GM21360 (cell line): ENCODE data around the gene POLD2.
A peak's percentile ranks its signal among the peaks of the same experiment; 100 is the strongest.

Experiments used
- ATAC-seq: cut with Tn5 transposase; IDR thresholded peaks from one replicate; pipeline ENCODE4 v1.9.1; 2021; ENCODE audit warnings: mild to moderate bottlenecking, moderate library complexity; ENCODE audit not compliant: unreplicated experiment

The POLD2 gene

DNA sequence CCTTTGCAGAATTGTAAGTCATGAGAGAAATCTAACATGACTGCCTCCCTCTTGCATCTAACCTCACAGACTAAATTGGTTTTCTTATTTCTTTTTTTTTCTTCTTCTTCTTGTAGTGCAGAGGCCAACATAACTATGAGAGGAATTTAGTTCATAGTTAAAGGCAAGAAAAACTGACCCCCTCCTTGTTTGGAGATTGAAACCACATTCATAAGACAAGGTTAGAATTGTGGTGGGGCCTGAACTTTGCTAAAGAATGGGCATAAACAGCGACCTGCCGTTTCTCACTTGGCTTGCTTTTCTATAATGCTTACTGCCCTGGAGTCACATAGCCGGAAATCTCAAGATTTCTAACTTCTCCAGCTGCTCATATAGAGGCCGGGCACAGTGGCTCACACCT is 38.6 kb downstream of the POLD2 start:
- ATAC-seq = no peak

DNA sequence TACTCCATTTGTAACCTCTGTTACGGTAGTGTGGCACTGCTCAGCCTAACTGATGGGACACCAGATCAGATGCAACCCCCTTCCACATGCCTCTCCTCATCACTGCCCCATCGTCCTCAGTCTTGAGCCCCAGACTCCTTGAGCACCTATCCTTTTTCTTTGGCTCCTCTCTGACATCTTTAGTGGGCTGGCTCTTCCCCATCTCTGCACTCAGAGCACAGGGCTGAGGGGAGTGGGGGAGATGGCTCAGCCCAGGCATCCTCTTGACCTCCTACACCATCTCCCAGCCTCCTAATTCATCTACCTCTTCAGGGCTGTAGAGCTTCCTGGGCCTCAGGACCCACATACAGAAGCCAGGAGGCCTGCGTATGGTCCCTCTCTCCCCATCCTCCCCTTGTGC is 39.6 kb downstream of the POLD2 start:
- ATAC-seq = no peak

DNA sequence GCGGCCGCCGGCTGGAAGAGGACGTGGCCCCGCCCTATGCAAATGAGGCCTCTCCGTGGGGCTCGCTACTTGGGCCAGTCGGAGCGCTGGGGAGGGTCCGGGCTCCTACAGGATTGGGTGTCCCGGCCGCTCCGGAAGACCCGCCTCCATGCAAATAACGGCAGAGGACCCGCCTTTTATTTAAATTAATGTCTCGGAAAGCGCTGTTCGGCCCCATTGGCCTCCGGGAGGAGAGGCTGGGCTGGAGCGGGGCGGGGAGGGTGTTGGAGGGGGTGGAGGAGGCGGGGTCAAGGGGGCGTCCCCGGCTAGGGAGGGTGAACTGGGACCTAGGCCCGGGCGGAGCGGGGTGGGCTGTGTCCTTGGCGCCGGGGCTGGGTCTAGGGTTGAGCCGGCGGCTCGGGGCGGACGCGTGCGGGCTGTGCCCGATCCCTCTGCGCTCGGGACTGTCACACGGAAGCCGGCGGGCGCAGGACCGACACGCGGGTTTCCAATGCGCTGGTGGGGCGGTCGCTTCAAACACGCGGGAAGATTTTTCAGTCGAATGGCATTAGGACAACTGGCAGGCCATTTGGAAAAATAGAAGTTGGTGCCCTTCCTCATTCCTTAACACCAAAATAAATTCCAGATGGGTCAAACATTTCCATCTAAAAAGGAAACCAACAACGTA is 40.7 kb downstream of the POLD2 start:
- peak; percentile 87 for ATAC-seq

DNA sequence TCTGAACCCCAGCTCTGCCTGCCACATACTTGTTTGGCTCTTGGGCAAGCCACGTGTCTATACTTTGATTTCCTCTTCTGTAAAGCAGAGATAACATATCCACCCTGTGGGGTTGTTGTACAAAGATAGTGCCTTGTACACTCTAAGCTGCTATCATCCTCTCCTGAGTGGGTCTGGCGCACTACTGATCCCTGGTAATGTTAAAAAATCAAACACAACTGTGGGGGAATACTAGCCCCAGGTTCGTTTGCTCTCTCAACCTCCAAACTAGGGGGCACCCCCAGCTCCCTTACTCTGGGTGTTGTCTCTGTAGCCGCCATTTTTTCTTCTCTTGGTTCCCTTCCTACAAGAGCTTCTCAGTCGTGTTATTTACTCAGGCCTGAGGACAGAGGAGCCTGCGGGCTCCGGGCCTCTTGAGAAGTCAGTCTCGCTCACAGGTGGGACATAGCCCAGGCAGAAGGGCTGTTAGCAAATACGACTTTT is 42.0 kb downstream of the POLD2 start:
- no peak for ATAC-seq

DNA sequence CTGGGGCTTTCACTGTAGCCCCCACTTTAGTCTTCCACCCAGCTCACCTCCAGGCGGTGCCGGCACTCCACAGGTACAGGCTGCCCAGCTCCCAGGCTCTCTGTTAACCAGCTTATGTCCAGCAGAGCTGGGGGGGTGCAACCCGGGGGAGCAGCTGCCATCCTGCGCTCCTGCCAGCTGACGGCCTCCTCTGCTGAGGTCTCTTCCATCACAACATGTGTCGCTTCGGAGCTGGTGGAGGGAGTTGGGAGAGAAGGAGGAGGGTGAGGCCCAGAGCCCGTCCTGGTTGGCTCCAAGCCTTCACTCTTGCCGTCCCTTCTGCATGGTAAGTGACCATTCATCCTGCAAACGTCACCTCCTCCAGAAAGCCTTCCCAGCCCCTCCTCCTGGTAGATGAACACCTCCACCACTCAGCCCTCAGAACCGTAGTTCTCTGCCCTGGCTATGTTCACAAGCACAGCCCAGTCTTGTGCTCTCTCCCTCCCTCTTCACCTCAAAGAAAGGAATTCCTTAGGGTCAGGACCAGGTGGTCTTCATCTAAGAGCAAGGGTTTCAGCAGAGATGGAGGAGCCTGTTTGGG is 42.6 kb downstream of the POLD2 start:
- no peak for ATAC-seq

DNA sequence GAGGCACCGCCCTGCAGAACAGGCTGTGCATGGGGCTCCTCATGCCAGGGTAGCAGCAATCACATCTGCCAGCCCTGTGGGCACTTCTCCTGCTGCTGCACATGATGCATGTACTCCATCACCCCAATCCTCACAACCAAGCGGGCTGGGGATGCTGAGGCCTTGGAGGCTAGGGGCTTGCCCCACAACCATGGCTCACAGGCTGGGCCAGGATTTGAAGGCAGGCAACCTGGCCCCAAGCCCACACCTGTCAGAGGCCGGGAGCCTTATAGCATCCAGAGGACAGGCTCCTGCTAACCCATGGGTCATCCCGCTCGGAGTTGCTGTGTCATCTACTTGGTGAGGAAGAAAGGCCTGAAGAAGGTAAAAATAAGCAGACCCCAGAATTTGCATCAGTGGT is 43.2 kb downstream of the POLD2 start:
- no peak for ATAC-seq

DNA sequence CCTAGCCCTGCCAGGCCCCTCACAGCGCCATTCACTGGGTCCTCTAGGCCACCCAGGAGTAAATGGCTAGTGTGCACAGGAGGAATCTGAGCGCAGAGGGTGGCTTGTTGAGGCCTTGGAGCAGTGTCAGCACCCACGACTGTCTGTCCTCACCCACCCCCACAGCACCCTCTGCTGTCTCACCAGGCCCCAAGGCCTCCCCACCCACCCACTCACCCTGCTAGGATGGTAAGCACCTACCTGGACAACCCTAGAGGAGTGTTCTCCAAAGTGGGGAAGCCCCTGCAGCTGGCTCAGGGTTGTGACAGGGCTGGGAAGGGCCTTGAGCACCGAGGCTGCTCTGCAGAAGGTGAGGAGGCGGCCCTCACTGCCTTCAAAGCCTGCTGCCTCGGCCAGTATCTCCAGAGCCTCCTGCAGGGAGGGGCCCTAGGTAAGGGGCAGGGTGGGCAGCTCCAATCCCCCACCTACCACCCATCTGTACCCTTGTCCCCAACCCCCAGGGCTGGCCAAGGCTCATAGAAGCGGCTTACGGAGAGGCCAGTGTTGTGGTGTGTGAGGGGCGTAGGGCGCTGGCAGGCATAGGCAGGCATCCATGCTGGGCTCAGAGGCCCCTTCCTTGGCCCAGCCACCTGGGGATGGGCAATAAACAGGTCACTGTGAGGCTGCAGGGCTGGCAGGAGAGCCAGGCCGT is 43.9 kb downstream of the POLD2 start:
- no peak for ATAC-seq

DNA sequence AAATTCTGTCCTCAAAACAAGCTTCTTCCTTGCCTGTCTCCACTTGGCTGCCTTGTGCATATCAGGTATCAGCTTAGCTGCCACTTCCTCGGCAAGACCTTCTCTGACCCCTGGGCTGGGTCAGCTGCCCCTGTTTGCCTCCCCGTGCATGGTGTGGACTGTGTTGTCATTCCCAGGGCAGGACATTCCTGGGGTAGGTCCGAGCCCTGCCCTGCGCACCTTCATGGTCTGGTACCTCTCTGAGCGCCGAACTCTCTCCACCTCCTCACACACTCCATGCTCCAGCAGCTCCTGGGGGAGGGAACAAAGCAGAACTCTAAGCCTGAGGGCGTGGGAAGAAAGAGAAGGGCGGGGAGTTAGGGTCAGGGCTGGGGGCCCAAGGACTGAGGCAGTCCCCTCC is 44.8 kb downstream of the POLD2 start:
- ATAC-seq = no peak

DNA sequence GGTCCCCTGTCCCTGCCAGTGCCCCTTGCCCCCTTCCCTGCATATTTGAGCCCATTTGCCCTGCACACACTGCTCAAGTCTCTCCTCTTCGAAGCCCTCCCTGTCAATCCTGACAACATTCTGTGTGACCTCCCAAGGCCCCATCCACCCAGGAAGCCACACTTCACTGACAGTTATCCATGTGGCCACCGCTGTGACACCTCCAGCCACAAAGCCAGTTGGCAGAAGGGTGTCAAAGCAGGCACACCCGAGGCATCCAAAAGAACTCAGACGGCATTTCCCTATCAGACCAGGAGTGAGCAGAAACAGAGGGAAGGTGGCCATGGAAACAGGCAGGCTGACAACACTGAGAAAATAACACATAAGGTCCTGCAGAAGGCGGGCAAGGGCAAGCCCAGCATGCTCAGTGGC is 45.7 kb downstream of the POLD2 start:
- ATAC-seq = no peak

DNA sequence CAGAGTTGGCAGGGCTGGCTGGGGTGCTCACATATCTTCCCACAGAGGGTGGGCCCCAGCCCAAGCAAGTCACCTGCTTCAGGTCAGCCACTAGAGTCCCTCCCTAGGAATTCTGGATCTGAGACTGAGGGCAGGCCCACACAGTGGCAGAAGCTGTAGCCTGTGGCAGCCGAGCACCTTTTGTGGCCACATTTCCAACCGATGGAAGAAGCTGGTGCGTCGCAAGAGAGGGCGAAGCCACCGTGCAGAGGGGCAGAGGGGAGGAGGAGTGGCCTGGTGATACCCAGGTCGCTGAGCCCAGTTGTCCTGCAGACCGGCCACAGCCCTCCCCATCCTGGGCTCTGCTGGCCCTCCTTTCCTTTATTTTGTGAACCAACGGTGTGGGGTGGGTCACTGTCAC is 46.3 kb downstream of the POLD2 start:
- no peak for ATAC-seq

DNA sequence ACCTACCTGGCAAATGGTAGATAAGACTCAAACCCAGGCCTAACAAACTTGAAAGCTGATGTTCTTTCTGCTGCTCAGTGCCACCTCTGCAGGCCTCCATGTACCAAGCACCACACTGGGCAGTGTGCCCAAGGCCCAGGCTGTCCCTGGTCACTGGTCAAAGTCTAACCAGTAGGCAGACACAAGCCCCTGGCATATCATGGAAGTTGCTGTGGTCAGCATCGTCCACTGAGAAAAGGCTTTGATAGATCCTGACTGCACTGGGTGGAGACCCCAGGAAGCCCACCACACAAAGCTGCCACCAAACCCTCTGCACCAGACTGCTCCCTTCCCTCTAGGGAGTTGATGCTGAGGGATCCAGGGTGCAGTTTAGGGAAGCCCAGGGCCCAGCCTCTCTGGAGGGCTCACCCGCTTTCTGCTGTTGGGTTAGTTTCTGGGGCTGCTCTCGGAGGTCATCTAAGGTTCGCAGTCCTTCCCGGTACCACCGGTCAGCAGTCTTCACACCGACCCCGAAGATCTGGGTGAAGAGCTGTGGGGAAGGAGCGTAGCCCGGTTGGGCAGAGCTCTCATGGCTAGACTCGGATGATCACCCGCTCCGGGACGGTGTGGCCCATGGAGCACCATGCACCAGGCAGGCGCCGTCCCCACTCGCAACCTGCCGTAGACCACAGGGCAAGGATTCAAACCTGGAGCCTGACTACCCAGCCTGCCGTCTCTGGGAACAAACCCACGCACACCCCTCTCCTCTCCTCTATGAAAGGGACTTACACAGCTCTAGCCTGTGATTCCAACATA is 47.0 kb downstream of the POLD2 start:
- ATAC-seq = no peak

DNA sequence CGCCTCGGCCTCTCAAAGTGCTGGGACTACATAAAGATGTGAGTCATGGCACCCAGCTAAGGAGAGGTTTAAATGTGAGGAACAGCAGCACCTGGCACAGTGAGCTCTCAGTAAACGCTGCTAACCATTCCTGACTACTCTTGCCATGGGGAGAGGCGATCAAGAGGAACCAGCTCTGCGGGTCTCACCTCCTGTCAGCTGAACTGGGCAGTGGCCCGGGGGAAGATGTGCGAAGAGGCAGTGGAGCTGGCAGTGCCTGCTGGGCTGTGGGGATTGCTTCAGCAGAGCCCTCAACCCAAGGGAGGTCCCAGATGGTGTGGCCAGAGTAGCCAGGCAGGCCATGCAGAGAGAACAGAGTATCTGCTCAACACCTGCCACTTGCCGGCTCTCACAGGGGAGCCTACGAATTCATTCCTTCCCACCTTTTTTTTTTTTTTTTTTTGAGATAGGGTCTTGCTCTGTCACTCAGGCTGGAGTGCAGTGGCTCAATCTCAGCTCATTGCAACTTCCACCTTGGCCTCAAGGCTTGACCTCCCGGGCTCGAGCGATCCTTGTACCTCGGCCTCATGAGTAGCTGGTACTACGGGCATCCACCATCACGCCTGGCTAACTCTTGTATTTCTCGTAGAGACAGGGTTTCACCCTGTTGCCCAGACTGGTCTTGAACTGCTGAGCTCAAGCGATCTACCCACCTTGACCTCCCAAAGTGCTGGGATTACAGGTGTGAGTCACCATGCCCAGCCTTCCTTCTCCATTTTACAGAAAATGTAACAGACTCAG is 47.9 kb downstream of the POLD2 start:
- no peak for ATAC-seq

DNA sequence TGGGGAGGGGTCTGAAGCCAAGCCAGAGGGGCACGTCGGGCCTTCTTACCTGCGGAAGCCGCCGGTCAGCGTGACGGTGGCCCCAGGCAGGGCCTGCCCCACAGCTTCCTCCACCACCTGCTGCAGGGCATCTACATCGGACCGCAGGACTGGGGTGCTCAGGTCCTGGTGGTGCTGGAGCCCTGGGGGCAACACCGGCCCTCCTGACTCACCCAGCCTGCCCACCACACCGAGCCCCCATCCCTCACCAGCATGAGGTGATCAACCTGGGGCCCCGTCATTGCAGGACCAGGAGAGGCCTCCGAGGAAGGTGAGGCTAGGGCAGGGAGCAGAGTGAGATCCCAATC is 49.0 kb downstream of the POLD2 start:
- no peak for ATAC-seq

DNA sequence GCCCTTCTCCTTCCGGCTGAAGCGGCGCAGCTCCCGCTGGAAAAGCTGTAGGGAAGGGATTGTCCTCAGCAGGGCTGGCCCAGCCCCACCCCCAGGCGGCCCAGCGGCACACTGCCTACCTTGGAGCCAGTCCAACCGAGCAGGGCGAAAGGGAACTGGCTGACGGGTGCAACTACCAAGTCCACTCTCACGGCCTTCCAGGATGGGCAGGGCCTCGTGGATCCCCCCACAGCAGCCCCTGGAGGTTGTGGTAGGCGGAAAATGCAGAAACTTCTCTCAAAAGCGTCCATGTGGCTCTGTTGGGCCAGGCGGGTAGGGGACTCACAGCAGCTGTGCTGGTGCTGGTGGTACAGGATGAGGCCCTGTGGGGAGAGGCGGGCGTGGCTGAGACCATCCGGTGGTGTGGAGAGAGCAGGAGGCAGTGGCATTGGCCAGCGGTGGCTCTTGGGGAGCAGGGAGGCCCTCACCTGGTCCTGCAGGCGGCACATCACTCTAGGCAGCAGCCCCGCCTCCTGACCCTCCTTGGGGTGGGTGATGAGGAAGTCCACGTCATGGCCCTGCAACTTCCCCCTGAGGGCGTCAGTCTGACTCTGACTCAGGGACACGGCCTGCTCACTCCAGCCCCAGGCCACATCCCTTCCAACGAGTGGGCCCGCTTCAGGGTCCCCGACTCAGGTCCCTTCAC is 49.5 kb downstream of the POLD2 start:
- no peak for ATAC-seq

DNA sequence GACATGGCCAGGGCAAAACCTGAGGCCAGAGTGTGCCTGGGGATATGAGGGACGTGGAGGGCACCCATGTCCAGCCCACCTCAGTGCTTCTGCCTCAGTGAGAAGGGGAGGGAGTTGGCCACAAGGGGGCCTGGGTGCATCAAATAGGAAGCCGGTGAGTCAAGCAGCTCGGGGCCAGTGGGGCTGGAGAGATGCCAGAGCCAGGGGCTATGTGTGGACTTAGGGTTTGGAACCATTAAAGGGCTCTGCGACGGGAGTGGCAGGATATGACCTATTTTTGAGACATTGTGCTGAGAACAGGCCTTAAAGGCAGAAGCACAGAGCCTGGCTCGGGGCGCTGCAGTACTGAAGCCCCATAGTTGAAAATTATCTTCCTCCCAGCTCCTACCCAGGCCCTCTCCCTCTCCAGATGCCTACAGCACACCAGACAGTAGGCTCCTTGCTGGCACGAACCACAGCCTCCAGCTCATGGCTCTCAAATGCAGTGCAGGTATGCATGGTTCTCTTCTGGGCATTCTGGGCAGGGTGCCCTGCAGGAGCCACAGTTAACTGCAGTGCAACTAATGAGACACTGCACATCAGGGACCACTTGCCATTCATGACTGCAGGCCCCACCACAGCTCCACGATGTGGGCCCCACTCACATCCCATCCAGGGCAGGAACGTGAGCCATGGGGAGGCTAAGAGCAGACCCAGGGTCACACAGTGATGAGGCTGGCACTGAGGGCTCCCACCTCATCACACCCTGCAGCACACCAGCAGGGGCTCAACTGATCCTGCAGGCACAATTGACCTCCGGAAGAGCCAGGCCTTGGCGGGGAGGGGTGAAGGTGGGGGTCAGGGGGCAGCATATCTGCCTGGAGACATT is 50.8 kb downstream of the POLD2 start:
- no peak for ATAC-seq

DNA sequence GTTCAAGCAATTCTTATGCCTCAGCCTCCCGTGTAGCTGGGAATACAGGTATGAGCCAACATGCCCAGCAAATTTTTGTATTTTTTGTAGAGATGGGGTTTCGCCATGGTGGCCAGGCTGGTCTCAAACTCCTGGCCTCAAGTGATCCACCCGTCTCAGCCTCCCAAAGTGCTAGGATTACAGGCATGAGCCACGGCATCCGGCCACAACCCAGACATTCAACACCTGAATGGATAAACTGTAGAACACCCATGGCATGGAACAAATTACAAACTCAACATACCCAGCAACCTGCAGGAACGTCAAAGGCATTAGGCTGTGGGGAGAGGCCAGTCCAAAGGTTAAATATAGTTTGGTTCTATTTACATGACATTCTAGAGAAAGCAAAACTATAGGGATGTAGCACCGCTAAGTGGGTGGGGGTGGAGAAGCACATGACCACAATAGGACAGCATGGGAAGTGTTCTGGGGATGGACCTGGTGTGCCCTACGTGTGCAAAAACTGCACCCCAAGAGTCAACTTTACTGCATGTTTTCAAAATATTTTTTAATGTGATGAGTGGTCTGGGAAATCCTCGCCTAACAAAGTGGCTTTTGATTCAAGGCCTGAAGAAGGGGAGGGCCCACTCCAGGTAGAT is 51.5 kb downstream of the POLD2 start:
- no peak for ATAC-seq

DNA sequence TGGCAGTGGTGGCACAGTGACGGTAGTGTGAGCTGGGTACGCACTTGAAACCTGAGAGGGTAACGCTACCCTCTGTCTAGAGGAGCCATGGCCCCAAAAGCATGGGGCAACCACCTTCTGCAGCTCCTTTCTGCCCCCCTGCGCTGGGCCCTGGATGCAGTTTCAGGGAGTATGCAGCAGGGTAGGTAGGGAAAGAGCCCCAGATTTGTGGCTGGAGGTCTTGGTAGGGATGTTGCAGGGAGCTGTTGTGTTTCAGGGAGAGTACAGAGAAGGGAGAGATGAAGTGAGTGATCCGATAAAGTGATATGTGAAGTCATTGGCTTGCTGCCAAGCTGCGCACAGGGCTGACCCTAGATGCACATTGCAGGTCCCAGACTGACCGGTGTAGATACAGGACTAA is 55.3 kb downstream of the POLD2 start:
- no peak for ATAC-seq

DNA sequence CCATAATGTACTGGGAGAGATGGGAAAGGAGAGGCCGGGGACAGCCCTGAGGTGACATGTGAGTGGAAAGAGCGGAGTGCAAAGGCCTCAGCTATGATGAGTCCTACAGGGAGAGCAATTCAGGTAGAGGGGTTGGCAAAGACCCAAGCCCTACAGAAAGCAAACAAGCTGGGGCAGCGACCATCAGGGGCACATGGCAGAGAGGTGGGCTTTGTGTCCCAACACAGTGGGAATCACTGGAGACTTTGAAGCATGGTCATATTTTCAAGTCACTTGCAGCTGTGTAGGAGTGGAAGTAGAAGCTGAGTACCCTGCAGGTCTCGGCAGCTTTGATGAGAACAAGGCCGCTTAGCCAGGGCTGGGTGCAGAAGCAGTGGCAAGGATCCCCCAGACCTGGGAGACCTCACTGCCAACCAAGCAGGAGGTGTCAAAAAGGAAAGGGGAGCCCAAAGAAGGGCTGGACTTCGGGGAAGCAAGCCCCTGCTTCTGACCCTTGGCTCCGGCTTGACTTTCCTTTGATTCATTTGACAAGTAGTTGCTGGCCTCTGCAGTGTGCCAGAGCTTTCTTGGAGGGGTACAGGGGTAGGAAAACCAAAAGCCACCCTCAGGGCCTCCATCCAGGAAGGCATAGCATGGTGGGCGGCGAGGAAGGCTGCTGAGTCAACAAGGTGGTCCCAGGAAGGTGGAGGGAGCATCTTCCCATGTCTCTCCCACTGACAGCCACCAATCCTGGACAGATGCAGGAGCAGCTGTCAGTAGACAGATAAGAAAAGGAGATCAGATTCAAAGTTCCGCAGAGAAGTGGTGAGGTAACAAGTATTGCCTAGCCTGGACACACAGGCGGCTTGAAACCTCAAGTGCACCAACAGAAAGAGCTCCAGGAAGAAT is 56.0 kb downstream of the POLD2 start:
- ATAC-seq = no peak
